Colonic mucosa (tissue), 4 donors: Measurements from ENCODE around the gene SEL1L2. TPM values are rescaled to one million over a fixed set of nuclear protein-coding genes. Genes with fewer than 3 reads are reported as not detected.

Experiments
- DNase-seq: peaks from one replicate; pipeline ENCODE4 v3.0.0-alpha.2; 2020
- H3K27ac ChIP-seq: fragments of 200-600 bp; one replicate; pipeline ENCODE4 v1.8.0; 2021
- H3K27me3 ChIP-seq: fragments of 200-600 bp; one replicate; pipeline ENCODE4 v1.8.0; 2021
- H3K36me3 ChIP-seq: fragments of 200-600 bp; one replicate; pipeline ENCODE4 v1.8.0; 2021
- H3K4me1 ChIP-seq: fragments of 200-600 bp; one replicate; pipeline ENCODE4 v1.8.0; 2021; ENCODE audit warnings: mild to moderate bottlenecking
- H3K4me3 ChIP-seq: fragments of 200-600 bp; one replicate; pipeline ENCODE4 v1.8.0; 2021
- H3K9ac ChIP-seq, 2 donors: one replicate each; pipeline ENCODE4 v1.7.0; 2013; ENCODE audit warnings: control low read depth in 2 of 2, low read depth in 2 of 2, low read length in 2 of 2
- H3K9me3 ChIP-seq: fragments of 200-600 bp; one replicate; pipeline ENCODE4 v1.8.0; 2021
- CTCF ChIP-seq: fragments of 200-600 bp; IDR thresholded peaks from one replicate; pipeline ENCODE4 v1.8.0; 2022; ENCODE audit warnings: antibody characterized with exemption, mild to moderate bottlenecking
- intact Hi-C: fragments of 100-400 bp; cut with DNase I; formaldehyde crosslinking; loops from one replicate; pipeline ENCODE4 v1.14.1; 2022
- total RNA-seq, 2 donors: library from RNA; stranded (reverse); fragmentation: NEBNext Ultra II Directional in 1 of 2; extraction: Animal tissue kit (Norgen Biotek cat#: 25700) in 1 of 2; gene quantifications; one replicate each; pipeline ENCODE4 v1.2.1, GENCODE V29; 2021
- donor health status: healthy.
- donor health status: DM: no; HTN: no; CAD: no.
- donor health status: DM: no; HTN: no; CAD: no.

Gene SEL1L2
- total RNA-seq, 2 donors from 2014 or later, result not detected

- DNase-seq, result no peak
- Histone ChIP-seq H3K27ac (no peak overlapping the region), H3K9ac (no peak overlapping the region), H3K27me3 (no peaks in the 10 kb centered on the region), H3K9me3 (no peaks in the 10 kb centered on the region), H3K4me3 (no peak overlapping the region), H3K36me3 (no peaks in the 10 kb centered on the region), H3K4me1 (no peaks in the 10 kb centered on the region)
- no peak for TF ChIP-seq CTCF
- intact Hi-C loops, result no loop called here
These were observed 61.5 kb downstream of the SEL1L2 start for GRCh38 chr20:13928901-13929300.

- Histone ChIP-seq H3K36me3 (no peaks in the 10 kb centered on the region), H3K27ac (no peak overlapping the region), H3K4me3 (no peak overlapping the region), H3K9ac (no peak overlapping the region), H3K27me3 (no peaks in the 10 kb centered on the region), H3K4me1 (no peaks in the 10 kb centered on the region), H3K9me3 (no peaks in the 10 kb centered on the region)
- DNase-seq, result no peak
- intact Hi-C loops, result no loop called here
- no peak for TF ChIP-seq CTCF
These were observed 63.2 kb downstream of the SEL1L2 start for GRCh38 chr20:13927171-13927570.

- no peak for DNase-seq
- H3K9ac ChIP-seq, result no peak overlapping the region
- no peaks in the 10 kb centered on the region for H3K9me3 ChIP-seq
- no peak overlapping the region for H3K27ac ChIP-seq
- H3K36me3 ChIP-seq, result no peaks in the 10 kb centered on the region
- no peak for TF ChIP-seq CTCF
- no peaks in the 10 kb centered on the region for H3K4me1 ChIP-seq
- H3K27me3 ChIP-seq, result no peaks in the 10 kb centered on the region
- no peak overlapping the region for H3K4me3 ChIP-seq
- intact Hi-C loops, result no loop called here
These were observed 68.2 kb downstream of the SEL1L2 start for GRCh38 chr20:13922241-13922640.

GRCh38 chr20:13915284-13915683 is 75.1 kb downstream of the SEL1L2 start:
- no peaks in the 10 kb centered on the region for H3K4me1 ChIP-seq
- H3K9ac ChIP-seq, result no peak overlapping the region
- no peaks in the 10 kb centered on the region for H3K36me3 ChIP-seq
- DNase-seq, result no peak
- no peaks in the 10 kb centered on the region for H3K27me3 ChIP-seq
- no peak overlapping the region for H3K27ac ChIP-seq
- H3K4me3 ChIP-seq, result no peak overlapping the region
- no peak for TF ChIP-seq CTCF
- no peaks in the 10 kb centered on the region for H3K9me3 ChIP-seq
- intact Hi-C loops, result no loop called here

- no peaks in the 10 kb centered on the region for H3K9me3 ChIP-seq
- no peak for DNase-seq
- H3K36me3 ChIP-seq, result no peaks in the 10 kb centered on the region
- H3K27me3 ChIP-seq, result no peaks in the 10 kb centered on the region
- H3K4me1 ChIP-seq, result no peaks in the 10 kb centered on the region
- no peak overlapping the region for H3K4me3 ChIP-seq
- intact Hi-C loops, result no loop called here
- TF ChIP-seq CTCF, result no peak
- no peak overlapping the region for H3K27ac ChIP-seq
- H3K9ac ChIP-seq, result no peak overlapping the region
These were observed 76.8 kb downstream of the SEL1L2 start for GRCh38 chr20:13913572-13913971.

GRCh38 chr20:13913131-13913530 is 77.3 kb downstream of the SEL1L2 start:
- Histone ChIP-seq H3K36me3 (no peaks in the 10 kb centered on the region), H3K9ac (no peak overlapping the region), H3K4me3 (no peak overlapping the region), H3K27me3 (no peaks in the 10 kb centered on the region), H3K27ac (no peak overlapping the region), H3K9me3 (no peaks in the 10 kb centered on the region), H3K4me1 (no peaks in the 10 kb centered on the region)
- no peak for TF ChIP-seq CTCF
- DNase-seq, result no peak
- intact Hi-C loops, result no loop called here
